Glutamatergic neuron (in vitro differentiated cells): ENCODE measurements around the gene EVC2. TPM values are rescaled to one million over a fixed set of nuclear protein-coding genes. Genes with fewer than 3 reads are reported as not detected.

Experiments
- DNase-seq: peaks from one replicate; pipeline ENCODE4 v3.0.0; 2022
- H3K27ac Mint-ChIP-seq: one replicate; pipeline ENCODE4 v1.8.0; 2020; ENCODE audit warnings: mild to moderate bottlenecking, mixed read lengths, inconsistent platforms; ENCODE audit not compliant: unreplicated experiment
- H3K27me3 Mint-ChIP-seq: one replicate; pipeline ENCODE4 v1.8.0; 2020; ENCODE audit warnings: mild to moderate bottlenecking, moderate library complexity, mixed read lengths, inconsistent platforms; ENCODE audit not compliant: unreplicated experiment
- H3K36me3 Mint-ChIP-seq: one replicate; pipeline ENCODE4 v1.8.0; 2020; ENCODE audit warnings: mild to moderate bottlenecking, mixed read lengths, inconsistent platforms; ENCODE audit not compliant: unreplicated experiment
- H3K4me1 Mint-ChIP-seq: one replicate; pipeline ENCODE4 v1.8.0; 2020; ENCODE audit warnings: mild to moderate bottlenecking, low read depth, mixed read lengths, inconsistent platforms; ENCODE audit not compliant: unreplicated experiment
- H3K4me3 Mint-ChIP-seq: one replicate; pipeline ENCODE4 v1.8.0; 2020; ENCODE audit warnings: mild to moderate bottlenecking, mixed read lengths, inconsistent platforms; ENCODE audit not compliant: unreplicated experiment
- H3K9me3 Mint-ChIP-seq: one replicate; pipeline ENCODE4 v1.8.0; 2020; ENCODE audit warnings: mild to moderate bottlenecking, moderate library complexity, mixed read lengths, inconsistent platforms; ENCODE audit not compliant: unreplicated experiment
- total RNA-seq: library from RNA; stranded (reverse); fragmentation: NEBNext Ultra II Directional; extraction: Animal tissue kit (Norgen Biotek cat#: 25700); gene quantifications from one replicate; pipeline ENCODE4 v1.2.1, GENCODE V29; 2021; ENCODE audit not compliant: unreplicated experiment
- TF ChIP-seq, protein P1 (sequence below): fragments of 200-600 bp; sonication (generic); IDR thresholded peaks from one replicate; pipeline ENCODE4 v1.5.0; 2021; ENCODE audit not compliant: partially characterized antibody, unreplicated experiment

Gene EVC2
- total RNA-seq, 1 donor from 2014 or later: 2.3 TPM

DNA sequence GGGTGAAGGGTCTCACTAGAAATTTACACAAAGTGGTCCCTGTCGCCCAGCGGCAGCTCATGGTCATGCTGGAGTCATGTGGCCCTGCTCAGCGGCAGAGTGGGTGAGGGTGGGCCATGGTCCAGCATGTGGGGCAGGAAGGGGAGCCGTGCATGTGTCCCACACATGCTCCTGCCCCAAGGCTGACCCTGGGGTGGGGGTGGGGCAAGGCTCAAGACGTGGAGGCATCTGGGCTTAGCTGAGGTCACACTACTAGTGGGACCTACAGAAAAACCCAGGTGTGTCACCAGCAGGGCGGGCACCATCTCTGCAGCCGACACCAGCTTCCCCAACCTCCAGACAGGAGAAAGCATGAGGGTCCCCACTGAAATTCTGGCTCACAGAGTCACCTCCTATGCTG is 45.0 kb upstream of the EVC2 start:
- Mint-ChIP-seq H3K4me1 (peaks cover 24% of the 10 kb centered on the region), H3K27ac (peak overlapping the region; percentile 52), H3K4me3 (no peak overlapping the region), H3K36me3 (no peaks in the 10 kb centered on the region), H3K27me3 (peaks cover 15% of the 10 kb centered on the region), H3K9me3 (peaks cover 10% of the 10 kb centered on the region)
- no peak for DNase-seq
- TF ChIP-seq, protein P1, sequence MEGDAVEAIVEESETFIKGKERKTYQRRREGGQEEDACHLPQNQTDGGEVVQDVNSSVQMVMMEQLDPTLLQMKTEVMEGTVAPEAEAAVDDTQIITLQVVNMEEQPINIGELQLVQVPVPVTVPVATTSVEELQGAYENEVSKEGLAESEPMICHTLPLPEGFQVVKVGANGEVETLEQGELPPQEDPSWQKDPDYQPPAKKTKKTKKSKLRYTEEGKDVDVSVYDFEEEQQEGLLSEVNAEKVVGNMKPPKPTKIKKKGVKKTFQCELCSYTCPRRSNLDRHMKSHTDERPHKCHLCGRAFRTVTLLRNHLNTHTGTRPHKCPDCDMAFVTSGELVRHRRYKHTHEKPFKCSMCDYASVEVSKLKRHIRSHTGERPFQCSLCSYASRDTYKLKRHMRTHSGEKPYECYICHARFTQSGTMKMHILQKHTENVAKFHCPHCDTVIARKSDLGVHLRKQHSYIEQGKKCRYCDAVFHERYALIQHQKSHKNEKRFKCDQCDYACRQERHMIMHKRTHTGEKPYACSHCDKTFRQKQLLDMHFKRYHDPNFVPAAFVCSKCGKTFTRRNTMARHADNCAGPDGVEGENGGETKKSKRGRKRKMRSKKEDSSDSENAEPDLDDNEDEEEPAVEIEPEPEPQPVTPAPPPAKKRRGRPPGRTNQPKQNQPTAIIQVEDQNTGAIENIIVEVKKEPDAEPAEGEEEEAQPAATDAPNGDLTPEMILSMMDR: no peak

DNA sequence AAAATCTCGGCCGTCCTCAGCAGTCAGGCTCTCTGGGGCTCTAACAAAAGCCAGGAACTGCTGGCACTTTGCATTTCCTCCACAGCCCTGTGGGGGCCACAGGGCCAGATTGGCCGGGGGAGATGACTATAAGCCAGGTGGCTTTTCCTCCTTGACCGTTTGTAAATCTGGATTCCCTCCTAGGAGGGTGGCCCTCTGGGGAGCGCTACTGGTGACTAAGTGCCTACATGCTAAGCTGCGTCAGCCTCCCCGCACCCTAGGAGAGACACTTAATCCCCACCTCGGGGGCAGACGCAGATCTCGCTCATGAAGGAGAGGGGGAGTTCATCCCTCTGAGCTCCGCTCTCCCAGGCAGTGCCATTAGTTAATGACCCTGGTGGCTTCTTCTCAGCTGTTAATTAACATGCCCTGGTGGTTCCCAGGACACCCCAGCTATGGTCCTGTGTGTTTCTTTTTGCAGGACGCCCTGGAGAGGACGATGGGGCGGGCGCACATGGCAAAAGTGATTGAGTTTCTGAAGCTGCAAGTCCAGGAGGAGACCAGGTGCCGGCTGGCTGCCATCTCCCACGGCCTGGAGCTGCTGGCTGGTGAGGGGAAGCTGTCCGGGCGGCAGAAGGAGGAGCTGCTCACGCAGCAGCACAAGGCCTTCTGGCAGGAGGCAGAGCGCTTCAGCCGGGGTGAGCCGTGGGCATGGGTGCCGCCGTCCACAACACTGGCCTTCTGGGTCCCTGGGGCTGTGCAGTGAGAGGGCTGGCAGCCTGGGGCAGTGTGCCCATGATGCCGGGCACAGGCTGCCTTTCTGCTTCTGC is 44.2 kb upstream of the EVC2 start:
- Mint-ChIP-seq H3K4me3 (peak overlapping the region; percentile 49), H3K27me3 (peaks cover 15% of the 10 kb centered on the region), H3K9me3 (peaks cover 10% of the 10 kb centered on the region), H3K27ac (peak overlapping the region; percentile 82), H3K36me3 (no peaks in the 10 kb centered on the region), H3K4me1 (peaks cover 30% of the 10 kb centered on the region)
- TF ChIP-seq, protein P1: no peak
- peak; percentile 75 for DNase-seq

DNA sequence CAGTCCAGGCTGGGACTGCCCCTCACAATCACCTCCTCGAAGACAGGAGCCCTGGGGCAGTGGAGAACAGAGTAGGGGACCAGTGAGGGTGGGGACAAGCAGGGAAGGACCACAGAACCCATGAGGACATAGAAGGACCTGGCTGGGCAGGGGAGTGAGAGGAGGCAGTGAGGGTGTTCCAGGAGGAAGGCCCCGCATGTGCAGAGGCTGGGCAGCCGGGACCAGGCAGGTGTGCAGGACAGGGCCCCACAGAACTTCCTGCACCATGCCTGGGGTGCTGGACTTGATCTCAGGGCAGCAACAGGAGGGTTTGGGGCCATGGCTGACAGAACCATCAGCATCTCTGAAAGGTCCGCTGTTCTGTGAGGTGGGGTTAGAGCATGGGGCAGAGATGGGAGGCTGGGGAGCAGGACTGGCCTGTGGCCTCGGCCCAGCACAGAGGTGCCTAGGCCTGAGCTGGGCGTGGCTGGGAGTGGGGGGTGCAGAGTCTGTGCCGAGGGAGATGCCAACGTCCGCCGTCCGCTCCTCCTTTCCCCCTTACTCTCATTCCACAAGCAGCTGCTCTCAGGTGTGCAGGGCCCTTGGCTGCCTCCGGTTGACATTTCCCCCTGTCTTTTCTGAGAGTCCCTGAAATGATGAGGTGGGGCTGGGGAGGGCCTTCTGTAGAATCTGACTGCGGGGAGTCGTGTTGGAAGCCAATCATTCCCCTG is 43.5 kb upstream of the EVC2 start:
- Mint-ChIP-seq H3K9me3 (peaks cover 10% of the 10 kb centered on the region), H3K36me3 (peaks cover under 1% of the 10 kb centered on the region), H3K27ac (peak overlapping the region; percentile 87), H3K27me3 (peaks cover 15% of the 10 kb centered on the region), H3K4me1 (peaks cover 35% of the 10 kb centered on the region), H3K4me3 (peak overlapping the region; percentile 49)
- no peak for DNase-seq
- TF ChIP-seq, protein P1: no peak

DNA sequence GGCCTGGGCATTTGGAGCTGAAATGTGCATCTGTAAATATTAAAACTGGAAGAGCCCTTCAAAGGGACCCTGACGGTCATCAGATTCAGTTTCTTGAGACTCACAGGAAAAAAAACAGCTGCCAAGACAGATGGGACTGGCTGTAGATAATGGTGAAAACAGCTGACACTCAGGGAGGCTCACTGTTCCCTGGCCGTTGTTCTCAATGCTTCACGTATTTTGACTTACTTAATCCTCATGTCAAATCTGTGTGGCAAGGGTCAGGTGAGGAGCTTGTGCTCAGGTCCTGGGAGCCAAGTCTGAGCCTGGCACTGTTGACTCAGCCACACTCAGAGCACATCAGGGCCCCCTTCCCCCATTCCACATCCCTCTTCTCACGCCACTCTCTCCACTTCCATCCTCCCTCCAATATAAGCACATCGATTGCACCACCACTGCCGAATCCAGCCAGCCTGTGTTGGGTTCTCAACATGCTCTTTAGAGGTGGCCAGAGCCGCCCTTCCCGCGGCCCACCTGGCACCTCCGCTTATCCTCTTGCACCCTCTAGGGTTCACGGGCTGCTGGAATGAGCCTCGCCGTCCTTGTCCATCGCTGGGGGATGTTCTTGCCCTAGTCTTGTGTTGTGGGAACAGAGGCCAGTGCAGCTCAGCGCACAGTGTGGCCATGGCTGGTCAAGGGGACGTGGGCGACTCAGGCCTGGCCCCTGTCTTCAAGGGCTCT is 42.7 kb upstream of the EVC2 start:
- Mint-ChIP-seq H3K4me3 (peak overlapping the region; percentile 59), H3K4me1 (peaks cover 38% of the 10 kb centered on the region), H3K9me3 (peaks cover 12% of the 10 kb centered on the region), H3K27me3 (peaks cover 17% of the 10 kb centered on the region), H3K27ac (peak overlapping the region; percentile 87), H3K36me3 (peaks cover 4% of the 10 kb centered on the region)
- TF ChIP-seq, protein P1: no peak
- DNase-seq: no peak
